Measurements from ENCODE around the gene EMC6. TPM values are rescaled to one million over a fixed set of nuclear protein-coding genes. Genes with fewer than 3 reads are reported as not detected.

EMC6 gene
- total RNA-seq, 1 donor from 2014 or later, result 32.9 TPM

DNA sequence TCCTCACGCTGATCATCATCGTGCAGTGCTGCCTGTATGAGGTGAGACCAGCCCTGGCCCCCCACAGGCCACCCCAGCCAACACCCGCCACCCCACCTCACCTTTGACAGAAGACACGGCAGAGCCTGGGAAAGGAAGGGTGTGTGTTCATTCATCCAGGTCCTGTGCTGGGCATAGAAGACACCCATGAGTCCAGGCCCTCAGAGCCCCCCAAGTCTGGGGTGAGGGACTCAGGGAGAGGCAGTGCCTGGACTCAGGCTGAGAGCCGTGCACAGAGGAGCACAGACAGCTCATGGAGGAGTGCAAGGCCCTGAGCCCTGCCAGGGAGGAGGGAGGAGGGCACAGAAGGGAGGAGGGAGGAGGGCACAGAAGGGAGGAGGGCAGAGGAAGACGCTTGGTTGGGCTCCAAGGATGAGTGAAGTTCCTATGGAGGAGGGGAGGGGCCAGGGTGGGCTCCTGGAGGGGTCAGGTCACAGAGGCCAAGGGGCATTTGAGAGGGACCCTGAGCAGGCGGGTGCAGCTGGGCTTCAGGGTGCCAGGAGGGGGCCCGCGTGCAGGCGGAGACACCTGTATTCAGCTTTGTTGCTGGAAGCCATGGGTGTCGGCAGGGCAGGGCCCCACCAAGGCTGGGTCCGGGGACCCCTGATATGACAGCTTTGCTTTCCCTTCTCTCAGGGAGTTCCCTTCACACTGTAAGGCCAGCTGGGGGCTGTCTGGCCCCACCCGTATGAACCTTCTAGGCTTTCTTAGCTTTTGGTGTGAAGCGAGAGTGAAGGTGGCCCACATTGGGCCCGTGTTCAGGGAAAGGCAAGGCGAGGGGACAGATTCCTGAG is 11.6 kb upstream of the EMC6 start:
- TF ChIP-seq, protein P1, sequence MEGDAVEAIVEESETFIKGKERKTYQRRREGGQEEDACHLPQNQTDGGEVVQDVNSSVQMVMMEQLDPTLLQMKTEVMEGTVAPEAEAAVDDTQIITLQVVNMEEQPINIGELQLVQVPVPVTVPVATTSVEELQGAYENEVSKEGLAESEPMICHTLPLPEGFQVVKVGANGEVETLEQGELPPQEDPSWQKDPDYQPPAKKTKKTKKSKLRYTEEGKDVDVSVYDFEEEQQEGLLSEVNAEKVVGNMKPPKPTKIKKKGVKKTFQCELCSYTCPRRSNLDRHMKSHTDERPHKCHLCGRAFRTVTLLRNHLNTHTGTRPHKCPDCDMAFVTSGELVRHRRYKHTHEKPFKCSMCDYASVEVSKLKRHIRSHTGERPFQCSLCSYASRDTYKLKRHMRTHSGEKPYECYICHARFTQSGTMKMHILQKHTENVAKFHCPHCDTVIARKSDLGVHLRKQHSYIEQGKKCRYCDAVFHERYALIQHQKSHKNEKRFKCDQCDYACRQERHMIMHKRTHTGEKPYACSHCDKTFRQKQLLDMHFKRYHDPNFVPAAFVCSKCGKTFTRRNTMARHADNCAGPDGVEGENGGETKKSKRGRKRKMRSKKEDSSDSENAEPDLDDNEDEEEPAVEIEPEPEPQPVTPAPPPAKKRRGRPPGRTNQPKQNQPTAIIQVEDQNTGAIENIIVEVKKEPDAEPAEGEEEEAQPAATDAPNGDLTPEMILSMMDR (IDR thresholded peaks at IDR 0.05), result no peak
- intact Hi-C loops (cut with DNase I), result no loop called here
- H3K4me3 ChIP-seq, result no peak overlapping the region
- no peak overlapping the region for H3K27ac ChIP-seq
- peaks cover 34% of the 10 kb centered on the region for H3K36me3 ChIP-seq
- no peak for DNase-seq
- H3K9me3 ChIP-seq, result no peaks in the 10 kb centered on the region
- no peak for ATAC-seq
- H3K4me1 ChIP-seq, result peaks cover 15% of the 10 kb centered on the region
- no peaks in the 10 kb centered on the region for H3K27me3 ChIP-seq (ENCODE audit: low read depth)

DNA sequence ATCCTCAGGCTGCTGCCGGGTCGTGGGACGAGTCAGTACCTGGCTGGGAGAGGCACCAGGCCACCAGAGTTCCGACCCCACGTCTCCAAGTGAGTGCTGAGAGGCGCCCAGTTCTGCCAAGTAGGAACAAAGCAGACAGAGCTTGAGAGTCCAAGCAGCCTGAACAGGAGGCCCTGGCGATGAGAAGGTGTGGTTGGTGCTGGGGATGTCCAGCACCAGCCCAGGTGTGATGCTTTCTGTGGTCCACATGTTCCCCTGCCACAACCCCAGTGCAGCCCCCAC is 11.1 kb upstream of the EMC6 start:
- intact Hi-C loops (cut with DNase I), result no loop called here
- H3K27me3 ChIP-seq (ENCODE audit: low read depth), result no peaks in the 10 kb centered on the region
- no peaks in the 10 kb centered on the region for H3K9me3 ChIP-seq
- no peak overlapping the region for H3K4me3 ChIP-seq
- DNase-seq (no peak), ATAC-seq (no peak)
- peaks cover 15% of the 10 kb centered on the region for H3K4me1 ChIP-seq
- peaks cover 40% of the 10 kb centered on the region for H3K36me3 ChIP-seq
- TF ChIP-seq, protein P1 (IDR thresholded peaks at IDR 0.05), result no peak
- H3K27ac ChIP-seq, result no peak overlapping the region

DNA sequence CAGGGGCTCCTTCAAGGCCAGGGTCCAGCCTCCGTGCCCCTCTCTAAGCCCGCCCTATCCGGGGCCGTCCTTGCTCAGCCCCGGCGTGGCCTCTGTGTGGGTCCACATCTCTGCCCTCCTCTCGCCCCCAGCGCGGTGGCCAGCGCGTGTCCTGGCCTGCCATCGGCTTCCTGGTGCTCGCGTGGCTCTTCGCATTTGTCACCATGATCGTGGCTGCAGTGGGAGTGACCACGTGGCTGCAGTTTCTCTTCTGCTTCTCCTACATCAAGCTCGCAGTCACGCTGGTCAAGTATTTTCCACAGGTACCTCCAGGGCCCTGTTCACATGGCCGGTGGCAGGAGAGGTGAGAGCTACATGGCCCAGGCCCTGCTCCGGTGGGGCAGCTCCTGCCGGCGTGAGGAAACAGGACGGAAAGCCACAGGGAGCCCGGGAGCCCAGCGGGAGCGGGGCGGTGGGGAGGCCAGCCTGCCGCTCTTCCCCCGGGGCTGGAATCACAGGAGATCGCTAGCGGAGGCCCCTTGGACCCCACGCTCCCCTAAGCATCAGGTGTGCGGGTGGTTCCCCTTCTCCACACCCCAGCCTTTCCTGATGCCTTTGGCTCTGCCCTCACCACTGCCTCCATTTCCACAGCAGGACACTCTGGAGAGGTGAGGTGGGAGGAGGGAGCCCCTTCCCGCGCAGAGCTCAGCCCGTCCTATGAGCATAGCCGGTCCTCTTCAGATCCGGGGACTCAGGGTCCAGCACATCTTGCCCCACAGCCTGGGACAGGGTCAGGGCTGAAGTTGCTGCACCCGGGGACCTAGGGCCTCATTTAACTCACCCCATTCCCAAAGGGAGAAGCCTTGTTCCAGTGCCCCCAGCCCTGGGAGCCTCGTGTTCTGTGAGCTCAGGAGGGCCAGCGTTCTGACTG is 10.5 kb upstream of the EMC6 start:
- ATAC-seq (no peak), DNase-seq (no peak)
- Histone ChIP-seq H3K9me3 (no peaks in the 10 kb centered on the region), H3K36me3 (peaks cover 46% of the 10 kb centered on the region), H3K27me3 (ENCODE audit: low read depth) (no peaks in the 10 kb centered on the region), H3K4me3 (no peak overlapping the region), H3K4me1 (peaks cover 15% of the 10 kb centered on the region), H3K27ac (no peak overlapping the region)
- intact Hi-C loops (cut with DNase I), result no loop called here
- TF ChIP-seq, protein P1 (IDR thresholded peaks at IDR 0.05), result no peak

DNA sequence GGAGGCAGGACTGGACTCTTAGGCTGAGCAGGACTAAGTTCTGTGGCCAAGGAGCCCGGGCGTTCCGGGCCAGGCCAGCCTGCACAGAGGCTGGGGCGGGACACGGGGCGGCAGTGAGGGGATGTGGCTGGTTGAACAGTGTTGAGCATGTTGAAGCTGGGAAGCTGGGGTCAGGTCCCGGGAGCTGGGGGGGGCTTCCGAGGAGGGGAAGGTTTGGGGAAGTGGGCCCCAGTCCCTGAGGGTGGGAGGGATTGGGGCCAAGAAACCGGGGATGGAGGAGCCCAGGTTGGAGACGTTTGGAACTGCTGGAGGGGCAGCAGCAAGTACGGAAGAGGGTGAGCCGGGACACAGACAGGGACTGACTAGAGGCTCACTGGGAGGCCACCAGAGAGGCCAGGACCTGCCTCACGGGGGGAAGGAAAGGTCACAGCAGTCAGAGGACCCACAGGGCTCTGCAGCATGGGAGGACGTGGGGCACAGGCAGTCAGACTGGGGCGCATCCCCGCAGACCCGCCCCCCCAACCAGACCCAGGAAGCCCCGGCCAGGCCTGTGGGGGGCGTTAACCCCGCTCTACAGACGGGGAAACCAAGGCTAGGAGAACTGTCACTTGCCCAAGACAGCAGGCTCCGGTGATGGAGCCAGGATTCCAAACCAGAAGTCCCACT is 9.7 kb upstream of the EMC6 start:
- DNase-seq (no peak), ATAC-seq (no peak)
- H3K9me3 ChIP-seq, result no peaks in the 10 kb centered on the region
- H3K27me3 ChIP-seq (ENCODE audit: low read depth), result no peaks in the 10 kb centered on the region
- peak overlapping the region; percentile 53 for H3K27ac ChIP-seq
- intact Hi-C loops (cut with DNase I), result no loop called here
- H3K4me1 ChIP-seq, result peaks cover 15% of the 10 kb centered on the region
- TF ChIP-seq, protein P1 (IDR thresholded peaks at IDR 0.05), result no peak
- no peak overlapping the region for H3K4me3 ChIP-seq
- peaks cover 54% of the 10 kb centered on the region for H3K36me3 ChIP-seq

DNA sequence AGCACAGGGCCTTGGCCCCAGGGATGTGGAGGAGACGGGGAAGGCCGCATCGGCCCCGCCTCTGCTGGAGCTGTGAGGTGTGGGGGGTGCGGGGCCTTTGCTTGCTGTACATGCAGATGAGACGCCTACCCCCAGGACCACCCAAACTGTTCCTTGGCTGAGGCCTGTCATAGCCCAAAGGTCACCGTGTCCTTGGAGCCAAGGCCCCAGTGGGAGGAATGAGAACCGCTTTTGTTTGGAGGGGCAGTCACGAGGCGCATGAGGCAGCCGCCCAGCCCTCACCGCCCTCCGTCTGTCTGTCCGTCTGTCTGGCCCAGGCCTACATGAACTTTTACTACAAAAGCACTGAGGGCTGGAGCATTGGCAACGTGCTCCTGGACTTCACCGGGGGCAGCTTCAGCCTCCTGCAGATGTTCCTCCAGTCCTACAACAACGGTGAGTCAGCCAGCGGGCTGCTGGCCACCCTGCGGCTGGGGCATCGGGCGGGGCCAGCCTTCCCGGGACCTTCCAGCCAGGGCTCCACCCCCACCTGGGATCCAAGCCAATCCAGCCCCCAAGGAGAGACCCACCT is 9.0 kb upstream of the EMC6 start:
- H3K36me3 ChIP-seq, result peaks cover 61% of the 10 kb centered on the region
- peaks cover 15% of the 10 kb centered on the region for H3K4me1 ChIP-seq
- H3K27me3 ChIP-seq (ENCODE audit: low read depth), result no peaks in the 10 kb centered on the region
- TF ChIP-seq, protein P1 (IDR thresholded peaks at IDR 0.05), result no peak
- H3K4me3 ChIP-seq, result no peak overlapping the region
- ATAC-seq, result peak; percentile 29 to 54
- intact Hi-C loops (cut with DNase I), result no loop called here
- H3K9me3 ChIP-seq, result no peaks in the 10 kb centered on the region
- DNase-seq, result no peak
- peak overlapping the region; percentile 53 for H3K27ac ChIP-seq

All from lower lobe of right lung (tissue), 2 donors.